Testis (tissue), 3 donors: Measurements from ENCODE around the gene LNPEP. TPM values are rescaled to one million over a fixed set of nuclear protein-coding genes. Genes with fewer than 3 reads are reported as not detected.

Experiments
- DNase-seq: peaks from one replicate; pipeline ENCODE4 v3.0.0-alpha.2; 2019
- H3K27ac ChIP-seq, 2 donors: fragments of 200-600 bp; sonication (generic); one replicate each; pipeline ENCODE4 v1.5.1; 2019
- H3K27me3 ChIP-seq: fragments of 200-600 bp; sonication (generic); one replicate; pipeline ENCODE4 v1.5.1; 2019
- H3K36me3 ChIP-seq: fragments of 200-600 bp; sonication (generic); one replicate; pipeline ENCODE4 v1.5.1; 2017; ENCODE audit warnings: low read depth; ENCODE audit errors: missing control alignments
- H3K4me1 ChIP-seq: fragments of 200-600 bp; sonication (generic); one replicate; pipeline ENCODE4 v1.5.1; 2019
- H3K4me3 ChIP-seq, 2 donors: fragments of 200-600 bp; sonication (generic); one replicate each; pipeline ENCODE4 v1.5.1; 2017 to 2019
- H3K9me3 ChIP-seq: fragments of 200-600 bp; sonication (generic); one replicate; pipeline ENCODE4 v1.5.1; 2017
- CTCF ChIP-seq, 3 experiments: fragments of 450-650 bp in 2 of 3; fragments of 200-600 bp in 1 of 3; sonication (generic) in 1 of 3; IDR thresholded peaks; one replicate each; pipeline ENCODE4 v1.5.1; 2016 to 2019; ENCODE audit warnings: antibody characterized with exemption in 3 of 3, mild to moderate bottlenecking in 2 of 3, moderate library complexity in 1 of 3
- POLR2A ChIP-seq: fragments of 450-650 bp; IDR thresholded peaks from one replicate; pipeline ENCODE4 v1.6.1; 2017; ENCODE audit warnings: antibody characterized with exemption, mild to moderate bottlenecking, moderate library complexity
- WGBS, 2 donors: methylation state at CpG; one replicate each; pipeline ENCODE4 v1.1.5; 2018; 5-methylcytosine and 5-hydroxymethylcytosine counted together
- intact Hi-C: fragments of 100-400 bp; cut with DNase I; formaldehyde crosslinking; loops from one replicate; pipeline ENCODE4 v1.15.1; 2023; ENCODE audit warnings: low total_unique reads
- polyA plus RNA-seq: library from polyadenylated mRNA; stranded (reverse); fragments of 350-450 nt; fragmentation: Illumina TruSeq; extraction: RNeasy Lipid Tissue Mini Kit (QIAGEN cat#74804); gene quantifications from one replicate; pipeline ENCODE4 v1.2.3, GENCODE V29; 2014; ENCODE audit warnings: low read depth, low replicate concordance; ENCODE audit not compliant: insufficient read depth
- total RNA-seq, 2 donors: library from RNA; depleted of rRNA; stranded (reverse); fragments of >200 nt; gene quantifications; one replicate each; pipeline ENCODE4 v1.2.3, GENCODE V29; 2016

Gene LNPEP
- total and polyA plus RNA-seq, 3 donors from 2014 or later, result 10.9 to 33.1 (median 28.0) TPM

GRCh38 chr5:96943799-96944198 lies 7.9 kb downstream of the LNPEP start:
- Histone ChIP-seq H3K4me1 (no peaks in the 10 kb centered on the region), H3K27me3 (no peaks in the 10 kb centered on the region), H3K27ac (no peak overlapping the region), H3K36me3 (no peaks in the 10 kb centered on the region), H3K4me3 (no peak overlapping the region), H3K9me3 (no peaks in the 10 kb centered on the region)
- no peak for DNase-seq
- TF ChIP-seq POLR2A (no peak), CTCF (IDR thresholded peaks at IDR 0.05) (no peak)
- intact Hi-C loops, result no loop called here
- WGBS, 2 donors, result 88 to 91% methylated on average over 1 of the region's 1 CpG

- H3K9me3 ChIP-seq, result no peaks in the 10 kb centered on the region
- H3K27ac ChIP-seq, result no peak overlapping the region
- no peaks in the 10 kb centered on the region for H3K4me1 ChIP-seq
- intact Hi-C loops, result no loop called here
- H3K27me3 ChIP-seq, result no peaks in the 10 kb centered on the region
- H3K36me3 ChIP-seq, result no peaks in the 10 kb centered on the region
- TF ChIP-seq POLR2A, result no peak
- no peak for TF ChIP-seq CTCF (IDR thresholded peaks at IDR 0.05)
- 71 to 79% methylated on average over 5 of the region's 5 CpGs for WGBS, 2 donors
- H3K4me3 ChIP-seq, result no peak overlapping the region
- DNase-seq, result no peak
These were observed 9.4 kb downstream of the LNPEP start for GRCh38 chr5:96945144-96945897.

- H3K9me3 ChIP-seq, result no peaks in the 10 kb centered on the region
- intact Hi-C loops, result no loop called here
- WGBS, 2 donors, result 90 to 97% methylated on average over 3 of the region's 3 CpGs
- DNase-seq, result no peak
- H3K27me3 ChIP-seq, result no peaks in the 10 kb centered on the region
- no peak for TF ChIP-seq CTCF (IDR thresholded peaks at IDR 0.05)
- no peak for TF ChIP-seq POLR2A
- H3K4me1 ChIP-seq, result no peaks in the 10 kb centered on the region
- H3K36me3 ChIP-seq, result no peaks in the 10 kb centered on the region
- H3K4me3 ChIP-seq, result no peak overlapping the region
- H3K27ac ChIP-seq, result no peak overlapping the region
These were observed 10.5 kb downstream of the LNPEP start for GRCh38 chr5:96946381-96946780.

- H3K4me1 ChIP-seq, result no peaks in the 10 kb centered on the region
- 78 to 85% methylated on average over 3 of the region's 3 CpGs for WGBS, 2 donors
- H3K4me3 ChIP-seq, result no peak overlapping the region
- no peak for DNase-seq
- peak overlapping the region in 1 of 2 donors; percentile 39 for H3K27ac ChIP-seq
- TF ChIP-seq POLR2A (no peak), CTCF (IDR thresholded peaks at IDR 0.05) (no peak)
- H3K9me3 ChIP-seq, result no peaks in the 10 kb centered on the region
- intact Hi-C loops, result no loop called here
- no peaks in the 10 kb centered on the region for H3K27me3 ChIP-seq
- no peaks in the 10 kb centered on the region for H3K36me3 ChIP-seq
These were observed 16.4 kb downstream of the LNPEP start for GRCh38 chr5:96952118-96952750.
